ENCODE data around the gene PUM1.

GRCh38 chr1:31051611-31052010, 13.9 kb downstream of the PUM1 start:
- TF ChIP-seq CTCF (conservative IDR thresholded peaks at IDR 0.05), result no peak
- no peak for TF ChIP-seq ZFX (IDR thresholded peaks at IDR 0.05)
